ENCODE measurements around the gene TMEM40.

DNA sequence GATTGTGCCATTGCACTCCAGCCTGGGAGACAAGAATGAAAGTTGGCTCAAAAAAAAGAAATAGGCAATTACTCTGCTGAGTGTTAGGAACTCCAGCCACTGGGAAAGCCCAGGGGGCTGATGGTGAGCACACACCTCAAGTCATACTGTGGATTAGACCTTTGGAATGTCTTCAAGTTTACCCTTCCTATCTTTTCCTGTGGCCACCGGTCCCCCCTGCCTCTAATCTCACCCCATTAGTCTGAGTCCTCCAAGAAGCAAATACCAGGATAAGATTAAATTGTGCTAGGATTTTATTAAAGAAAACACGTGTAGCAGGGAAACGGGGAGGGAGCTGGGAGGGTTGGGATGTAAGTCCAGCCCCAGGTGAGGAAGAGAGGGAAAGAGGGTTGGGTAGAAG is 31.6 kb downstream of the TMEM40 start:
- TF ChIP-seq CTCF (conservative IDR thresholded peaks at IDR 0.05; ENCODE audit: low read length) (no peak), EZH2phosphoT487 (IDR thresholded peaks at IDR 0.05; ENCODE audit: borderline replicate concordance) (no peak)
